Skeletal muscle tissue (tissue), 4 donors: ENCODE results near the gene TULP3. TPM values are rescaled to one million over a fixed set of nuclear protein-coding genes. Genes with fewer than 3 reads are reported as not detected.

Source experiments
- H3K27ac ChIP-seq: one replicate; pipeline ENCODE4 v1.7.0; 2013; ENCODE audit warnings: mild to moderate bottlenecking, low read depth, low read length, inconsistent platforms
- H3K27me3 ChIP-seq, 3 donors: one replicate each; pipeline ENCODE4 v1.7.0; 2013; ENCODE audit warnings: low read length in 3 of 3; ENCODE audit not compliant: control insufficient read depth in 3 of 3, insufficient read depth in 3 of 3
- H3K36me3 ChIP-seq, 3 donors: one replicate each; pipeline ENCODE4 v1.7.0; 2013; ENCODE audit warnings: low read length in 3 of 3; ENCODE audit not compliant: control insufficient read depth in 3 of 3, insufficient read depth in 3 of 3
- H3K4me1 ChIP-seq, 3 donors: one replicate each; pipeline ENCODE4 v1.7.0; 2013; ENCODE audit warnings: low read length in 3 of 3, mild to moderate bottlenecking in 3 of 3; ENCODE audit not compliant: control insufficient read depth in 3 of 3, insufficient read depth in 3 of 3
- H3K4me3 ChIP-seq, 3 donors: one replicate each; pipeline ENCODE4 v1.7.0; 2013; ENCODE audit warnings: low read length in 3 of 3
- H3K9ac ChIP-seq, 3 donors: one replicate each; pipeline ENCODE4 v1.7.0; 2013; ENCODE audit warnings: low read length in 3 of 3, mild to moderate bottlenecking in 3 of 3, moderate library complexity in 2 of 3, low read depth in 1 of 3
- H3K9me3 ChIP-seq, 3 donors: one replicate each; pipeline ENCODE4 v1.7.0; 2013; ENCODE audit warnings: low read length in 3 of 3; ENCODE audit not compliant: control insufficient read depth in 3 of 3
- total RNA-seq: library from RNA; depleted of rRNA; stranded (reverse); fragments of >200 nt; gene quantifications from one replicate; pipeline ENCODE4 v1.2.3, GENCODE V29; 2014
- donor health status: Osteomylitis.

Gene TULP3
- total RNA-seq, 1 donor from 2014 or later, result 23.5 TPM

DNA sequence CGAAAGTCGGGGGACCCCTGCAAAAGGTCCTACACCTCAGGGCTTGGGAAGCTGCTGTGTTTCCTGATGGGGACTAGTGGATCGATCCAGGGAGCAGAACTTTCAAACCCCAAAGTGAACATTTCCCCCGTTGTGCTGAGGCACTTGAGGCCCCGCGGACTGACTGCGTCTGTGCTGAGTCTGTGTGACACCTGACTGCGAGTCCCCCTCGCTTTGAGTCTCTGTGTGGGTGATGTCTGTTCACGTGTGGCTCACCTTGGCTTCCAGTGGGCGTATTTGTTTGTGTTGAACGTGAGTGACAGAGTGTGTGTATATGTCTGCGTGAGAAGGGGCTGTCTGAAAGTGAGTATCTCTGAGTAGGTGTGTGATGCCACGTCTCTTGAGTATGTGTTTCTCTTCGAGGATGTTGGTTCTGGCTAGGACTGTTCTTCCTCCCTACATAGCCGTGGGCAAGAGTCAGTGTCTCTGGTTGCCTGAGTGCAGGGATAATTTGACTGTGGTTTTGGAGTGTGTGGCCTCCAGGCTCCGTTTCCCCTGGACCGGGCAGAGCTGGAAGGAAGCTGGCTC lies 69.8 kb downstream of the TULP3 start:
- H3K9me3 ChIP-seq, result no peaks in the 10 kb centered on the region
- peak overlapping the region; percentile 86 to 96 (median 92) for H3K9ac ChIP-seq
- H3K27me3 ChIP-seq, result no peaks in the 10 kb centered on the region
- H3K36me3 ChIP-seq, result peaks cover 0 to 6% (median 6%) of the 10 kb centered on the region in 3 donors
- peak overlapping the region; percentile 73 to 87 (median 84) for H3K4me3 ChIP-seq
- peaks cover 41 to 49% (median 43%) of the 10 kb centered on the region in 3 donors for H3K4me1 ChIP-seq
- H3K27ac ChIP-seq, result peak overlapping the region; percentile 95

DNA sequence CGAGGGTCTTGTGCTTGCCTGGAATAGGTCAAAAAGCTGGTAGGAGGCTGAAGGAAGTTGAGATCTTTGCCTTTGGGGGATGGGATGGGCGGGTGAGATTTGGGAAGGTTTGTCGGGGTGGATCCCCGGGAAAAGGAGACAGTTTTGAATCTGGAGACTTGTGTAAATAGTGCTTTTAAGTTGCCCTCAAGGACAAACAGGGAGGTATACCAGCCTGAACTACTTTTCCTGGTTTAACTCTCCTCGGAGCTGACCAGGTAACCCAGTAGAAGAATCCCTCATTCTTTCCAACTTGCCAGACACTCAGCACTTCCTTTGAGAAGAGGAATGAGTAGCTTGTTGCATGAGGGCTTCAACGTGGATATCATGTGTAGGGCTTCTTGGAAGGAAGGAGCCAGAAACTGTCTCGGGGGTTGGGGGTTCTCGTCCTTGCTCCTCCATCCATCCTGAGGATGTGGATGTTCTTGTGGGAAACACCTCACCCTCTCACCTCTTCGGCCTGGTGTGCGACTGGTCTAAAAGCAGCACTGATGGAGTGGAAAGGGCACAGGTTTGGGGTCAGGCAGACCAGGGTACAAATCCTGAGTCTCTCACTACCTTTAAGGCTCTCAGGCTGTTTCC lies 70.4 kb downstream of the TULP3 start:
- peaks cover 0 to 6% (median 6%) of the 10 kb centered on the region in 3 donors for H3K36me3 ChIP-seq
- no peaks in the 10 kb centered on the region for H3K27me3 ChIP-seq
- H3K4me1 ChIP-seq, result peaks cover 41 to 49% (median 45%) of the 10 kb centered on the region in 3 donors
- H3K27ac ChIP-seq, result peak overlapping the region; percentile 95
- H3K9ac ChIP-seq, result peak overlapping the region; percentile 86 to 96 (median 92)
- peak overlapping the region; percentile 73 to 87 (median 84) for H3K4me3 ChIP-seq
- no peaks in the 10 kb centered on the region for H3K9me3 ChIP-seq

DNA sequence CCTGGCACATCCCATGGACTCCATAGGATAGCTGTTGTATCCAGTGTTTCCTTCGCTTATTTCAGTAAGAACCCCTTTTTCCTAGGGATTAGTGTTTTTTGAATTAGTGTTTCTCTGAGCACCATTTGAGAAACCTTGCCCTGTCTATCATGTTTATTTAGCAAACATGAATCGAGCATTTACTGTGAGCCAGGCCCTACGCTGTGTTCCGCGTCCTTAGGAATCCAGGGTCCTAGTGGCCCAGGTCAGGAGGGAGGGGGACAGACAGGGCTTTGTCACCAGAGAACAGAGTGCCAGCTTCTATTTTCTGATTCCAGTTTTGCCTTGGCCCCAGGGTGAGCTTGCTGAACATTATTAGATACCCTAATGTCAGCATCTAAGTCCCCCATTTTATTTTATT lies 71.0 kb downstream of the TULP3 start:
- Histone ChIP-seq H3K4me1 (peaks cover 41 to 49% (median 45%) of the 10 kb centered on the region in 3 donors), H3K4me3 (peak overlapping the region; percentile 73 to 87 (median 84)), H3K9me3 (no peaks in the 10 kb centered on the region), H3K27me3 (no peaks in the 10 kb centered on the region), H3K9ac (peak overlapping the region; percentile 86 to 96 (median 92)), H3K27ac (peak overlapping the region; percentile 95), H3K36me3 (peaks cover 0 to 6% (median 6%) of the 10 kb centered on the region in 3 donors)

DNA sequence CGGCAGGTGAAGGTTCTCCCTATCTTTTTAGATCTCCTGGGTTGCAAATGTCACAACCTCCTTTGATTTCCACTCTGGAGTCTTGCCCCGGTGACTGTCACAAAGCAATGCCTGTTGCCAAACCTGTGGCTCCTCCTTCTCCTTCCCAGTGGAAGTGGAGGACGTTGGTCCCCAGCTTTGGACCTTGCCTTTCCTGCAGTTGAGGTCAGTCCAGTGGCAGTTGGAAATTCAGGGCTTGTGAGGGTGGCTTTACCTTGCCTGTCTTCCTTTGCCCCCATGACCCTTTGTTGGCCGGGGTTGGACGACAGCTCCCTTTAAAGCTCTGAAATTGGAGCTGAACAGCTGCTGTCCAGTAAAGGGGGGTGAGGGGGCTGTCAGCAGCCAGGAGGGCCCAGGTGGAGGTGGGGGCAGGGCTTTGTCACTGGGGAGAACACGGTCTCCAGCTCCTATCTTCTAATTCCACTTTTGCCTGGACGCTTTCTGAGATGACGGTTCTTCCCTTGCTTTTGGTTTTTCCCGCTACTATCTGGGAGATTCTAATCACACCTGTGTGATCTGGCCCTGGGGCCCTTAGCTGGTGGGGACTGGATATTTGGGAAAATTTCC lies 72.6 kb downstream of the TULP3 start:
- H3K9me3 ChIP-seq, result no peaks in the 10 kb centered on the region
- H3K4me1 ChIP-seq, result peaks cover 37 to 45% (median 43%) of the 10 kb centered on the region in 3 donors
- H3K27me3 ChIP-seq, result no peaks in the 10 kb centered on the region
- peak overlapping the region; percentile 66 to 77 (median 67) for H3K4me3 ChIP-seq
- H3K36me3 ChIP-seq, result peaks cover 0 to 6% (median 2%) of the 10 kb centered on the region in 3 donors
- peak overlapping the region; percentile 98 for H3K27ac ChIP-seq
- peak overlapping the region; percentile 78 to 85 (median 82) for H3K9ac ChIP-seq

DNA sequence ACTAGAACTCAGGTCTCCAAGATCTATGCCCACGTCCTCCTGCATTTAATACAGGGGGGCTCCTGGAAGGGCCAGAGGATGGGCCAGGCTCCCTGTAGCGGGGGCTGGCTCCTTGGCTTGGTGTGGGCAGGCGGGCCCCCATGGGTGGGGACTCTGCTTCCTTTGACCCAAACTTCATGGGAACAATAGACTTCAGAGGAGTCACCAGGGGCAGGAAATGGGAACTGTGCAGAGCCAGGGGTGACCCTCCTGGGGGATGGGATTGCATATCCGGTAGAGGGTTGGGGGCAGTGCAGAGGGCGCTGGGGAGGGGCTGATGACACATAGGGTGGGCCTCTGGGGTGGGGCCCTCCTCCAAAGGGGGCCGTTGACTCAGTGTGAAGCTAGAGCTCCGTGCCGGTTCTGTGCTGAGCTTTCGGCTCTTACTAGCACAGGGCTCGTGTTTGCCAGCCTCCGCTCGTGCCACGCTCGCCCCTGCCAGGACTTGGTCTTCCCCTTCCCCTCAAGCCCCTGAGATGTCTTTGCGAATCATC lies 73.1 kb downstream of the TULP3 start:
- no peaks in the 10 kb centered on the region for H3K27me3 ChIP-seq
- peaks cover 33 to 45% (median 39%) of the 10 kb centered on the region in 3 donors for H3K4me1 ChIP-seq
- H3K9me3 ChIP-seq, result no peaks in the 10 kb centered on the region
- peak overlapping the region; percentile 73 to 85 (median 82) for H3K9ac ChIP-seq
- H3K4me3 ChIP-seq, result peak overlapping the region; percentile 56 to 77 (median 67)
- peak overlapping the region; percentile 98 for H3K27ac ChIP-seq
- peaks cover 0 to 6% (median 2%) of the 10 kb centered on the region in 3 donors for H3K36me3 ChIP-seq

DNA sequence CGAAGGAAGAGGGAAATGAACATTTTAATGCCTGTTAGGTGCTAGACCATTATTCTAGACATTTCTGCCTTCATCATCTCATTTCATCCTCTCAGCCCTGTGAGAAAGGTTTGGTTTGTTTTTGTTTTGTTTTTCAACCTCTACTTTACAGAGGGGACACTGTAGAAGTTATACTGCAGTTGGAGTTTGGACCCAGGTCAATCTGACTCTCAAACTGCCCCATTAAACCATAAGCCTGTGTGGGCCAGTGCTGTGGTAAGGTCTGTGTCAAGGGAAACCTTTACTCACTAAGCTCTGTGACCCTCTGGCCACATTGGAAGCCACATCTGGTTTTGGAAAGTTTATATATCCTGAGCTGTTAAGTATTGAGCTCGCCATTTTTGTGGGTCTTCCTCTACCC lies 77.0 kb downstream of the TULP3 start:
- H3K27ac ChIP-seq, result no peak overlapping the region
- H3K9me3 ChIP-seq, result no peaks in the 10 kb centered on the region
- no peaks in the 10 kb centered on the region for H3K27me3 ChIP-seq
- no peak overlapping the region for H3K4me3 ChIP-seq
- H3K4me1 ChIP-seq, result peaks cover 20 to 34% (median 27%) of the 10 kb centered on the region in 3 donors
- H3K36me3 ChIP-seq, result peaks cover 4 to 6% (median 4%) of the 10 kb centered on the region in 3 donors
- no peak overlapping the region for H3K9ac ChIP-seq

DNA sequence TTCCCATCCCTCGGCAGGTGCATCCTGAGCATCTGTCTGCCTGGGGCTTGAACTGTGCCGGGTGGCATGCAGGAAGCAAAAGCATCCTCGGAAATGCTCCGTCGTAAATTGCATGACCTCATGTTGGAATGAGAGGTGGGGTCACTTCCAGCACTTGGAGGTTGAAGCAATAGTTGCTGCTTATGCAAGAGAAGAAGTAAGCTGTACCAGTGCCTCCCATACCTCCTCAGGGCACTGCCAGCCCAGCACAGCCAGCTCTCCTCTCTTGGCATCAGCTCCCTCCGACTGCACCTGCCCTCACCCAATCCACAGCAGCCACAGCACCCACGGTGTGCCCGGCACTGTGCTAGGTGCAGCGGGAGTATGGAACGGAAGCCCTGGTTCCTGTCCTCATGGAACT lies 80.1 kb downstream of the TULP3 start:
- H3K27me3 ChIP-seq, result no peaks in the 10 kb centered on the region
- no peak overlapping the region for H3K27ac ChIP-seq
- no peaks in the 10 kb centered on the region for H3K9me3 ChIP-seq
- H3K36me3 ChIP-seq, result peaks cover 2 to 4% (median 2%) of the 10 kb centered on the region in 3 donors
- peaks cover 20 to 33% (median 31%) of the 10 kb centered on the region in 3 donors for H3K4me1 ChIP-seq
- no peak overlapping the region for H3K9ac ChIP-seq
- H3K4me3 ChIP-seq, result peak overlapping the region in 1 of 3 donors; percentile 17

DNA sequence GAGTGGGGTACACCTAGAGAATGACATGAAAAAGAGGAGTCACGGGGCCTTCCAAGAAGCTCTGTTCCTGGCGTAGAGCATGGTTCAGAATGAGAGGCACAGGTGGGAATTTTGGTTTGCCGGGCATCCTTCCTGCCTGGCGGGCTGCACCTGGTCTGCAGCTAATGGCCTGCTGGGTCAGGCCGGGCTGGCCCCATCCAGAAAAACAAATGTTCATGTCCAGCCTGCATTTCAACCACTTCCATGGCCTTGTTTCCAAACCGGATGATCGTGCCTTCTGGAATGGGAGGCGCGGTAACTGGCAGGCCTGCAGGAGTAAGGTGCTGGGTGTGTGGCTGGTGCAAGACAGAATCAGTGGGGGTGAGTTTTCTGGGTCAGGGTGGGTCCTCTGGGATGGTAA lies 82.9 kb downstream of the TULP3 start:
- H3K27ac ChIP-seq, result peak overlapping the region; percentile 78
- H3K4me1 ChIP-seq, result peaks cover 37 to 55% (median 48%) of the 10 kb centered on the region in 3 donors

DNA sequence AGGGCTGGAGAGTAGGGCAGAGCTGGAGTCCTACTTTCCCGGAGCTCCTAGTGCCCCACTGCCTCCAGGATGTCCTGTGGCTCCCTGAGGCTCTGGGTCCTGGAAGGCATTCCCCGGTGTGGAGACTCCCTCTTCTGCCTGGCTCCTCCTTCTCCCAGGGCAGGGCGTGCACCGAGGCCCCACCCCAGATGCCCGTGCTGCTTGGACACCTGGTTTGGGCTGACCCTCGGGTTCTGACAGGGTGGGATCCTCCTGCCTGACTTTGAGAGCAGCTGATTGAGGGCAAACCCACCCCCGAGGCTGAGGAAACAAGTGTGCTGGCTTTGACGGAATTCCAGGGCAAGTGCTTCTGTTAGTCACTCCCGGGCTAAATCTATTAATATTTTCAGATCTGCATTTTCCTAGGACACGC lies 83.9 kb downstream of the TULP3 start:
- Histone ChIP-seq H3K27me3 (no peaks in the 10 kb centered on the region), H3K9ac (peak overlapping the region in 2 of 3 donors; percentile 64 to 69), H3K36me3 (peaks cover 0 to 7% (median 0%) of the 10 kb centered on the region in 3 donors), H3K4me3 (peak overlapping the region; percentile 27 to 54 (median 30)), H3K4me1 (peaks cover 39 to 56% (median 49%) of the 10 kb centered on the region in 3 donors), H3K27ac (peak overlapping the region; percentile 78), H3K9me3 (no peaks in the 10 kb centered on the region)

More for the DNA sequence above, 82.9 kb downstream of the TULP3 start:
- no peaks in the 10 kb centered on the region for H3K9me3 ChIP-seq
- peaks cover 0 to 4% (median 2%) of the 10 kb centered on the region in 3 donors for H3K36me3 ChIP-seq
- H3K27me3 ChIP-seq, result no peaks in the 10 kb centered on the region
- peak overlapping the region in 1 of 3 donors; percentile 2 for H3K4me3 ChIP-seq
- H3K9ac ChIP-seq, result no peak overlapping the region
